Non-pigmented ciliary epithelial cell (primary cell): Measurements from ENCODE around the gene THSD4.

Experiments used
- DNase-seq: peaks from one replicate; pipeline ENCODE4 v3.0.0-alpha.2; 2010; ENCODE audit warnings: low read depth

Gene THSD4

GRCh38 chr15:71688509-71689094 is 573.3 kb downstream of the THSD4 start:
- no peak for DNase-seq

- no peak for DNase-seq
These were observed 575.8 kb downstream of the THSD4 start for GRCh38 chr15:71691081-71691457.

- peak; percentile 69 for DNase-seq
These were observed 576.5 kb downstream of the THSD4 start for GRCh38 chr15:71691458-71692417.

GRCh38 chr15:71697236-71697635 is 582.0 kb downstream of the THSD4 start:
- DNase-seq, result no peak

- DNase-seq, result no peak
These were observed 582.8 kb downstream of the THSD4 start for GRCh38 chr15:71698030-71698429.

- DNase-seq, result no peak
These were observed 583.5 kb downstream of the THSD4 start for GRCh38 chr15:71698742-71699141.

- no peak for DNase-seq
These were observed 584.7 kb downstream of the THSD4 start for GRCh38 chr15:71699977-71700376.

- no peak for DNase-seq
These were observed 586.5 kb downstream of the THSD4 start for GRCh38 chr15:71701808-71702207.

- no peak for DNase-seq
These were observed 587.2 kb downstream of the THSD4 start for GRCh38 chr15:71702496-71702895.

- DNase-seq, result no peak
These were observed 589.9 kb downstream of the THSD4 start for GRCh38 chr15:71705151-71705550.

- no peak for DNase-seq
These were observed 591.4 kb downstream of the THSD4 start for GRCh38 chr15:71706461-71707229.

- no peak for DNase-seq
These were observed 592.2 kb downstream of the THSD4 start for GRCh38 chr15:71707230-71708050.

- no peak for DNase-seq
These were observed 592.8 kb downstream of the THSD4 start for GRCh38 chr15:71708051-71708429.

GRCh38 chr15:71708741-71709140 is 593.5 kb downstream of the THSD4 start:
- DNase-seq, result no peak

GRCh38 chr15:71709808-71710418 is 594.6 kb downstream of the THSD4 start:
- DNase-seq, result no peak

- DNase-seq, result no peak
These were observed 596.9 kb downstream of the THSD4 start for GRCh38 chr15:71712182-71712581.

GRCh38 chr15:71713191-71713809 is 598.0 kb downstream of the THSD4 start:
- no peak for DNase-seq

GRCh38 chr15:71715914-71716313 is 600.6 kb downstream of the THSD4 start:
- no peak for DNase-seq

GRCh38 chr15:71716990-71717389 is 601.7 kb downstream of the THSD4 start:
- DNase-seq, result no peak

GRCh38 chr15:71718116-71718910 is 603.0 kb downstream of the THSD4 start:
- DNase-seq, result no peak
